Measurements from ENCODE around the gene TECTB. TPM values are rescaled to one million over a fixed set of nuclear protein-coding genes. Genes with fewer than 3 reads are reported as not detected.

Gene TECTB
- total RNA-seq, 1 donor from 2014 or later, result not detected

- Histone ChIP-seq H3K27ac (no peak overlapping the region), H3K4me1 (no peaks in the 10 kb centered on the region), H3K9me3 (no peaks in the 10 kb centered on the region), H3K27me3 (no peaks in the 10 kb centered on the region), H3K4me3 (no peak overlapping the region), H3K36me3 (no peaks in the 10 kb centered on the region)
- DNase-seq (ENCODE audit: low spot score in 2 of 2), result no peak
- no peak for TF ChIP-seq CTCF (IDR thresholded peaks at IDR 0.05)
- intact Hi-C loops (cut with DNase I), result no loop called here
These were observed 6.8 kb downstream of the TECTB start for GRCh38 chr10:112290054-112290373.

- Histone ChIP-seq H3K27me3 (no peaks in the 10 kb centered on the region), H3K4me3 (no peak overlapping the region), H3K27ac (no peak overlapping the region), H3K36me3 (no peaks in the 10 kb centered on the region), H3K4me1 (peaks cover 0 to 8% of the 10 kb centered on the region in 2 donors), H3K9me3 (no peaks in the 10 kb centered on the region)
- DNase-seq (ENCODE audit: low spot score in 2 of 2), result no peak
- intact Hi-C loops (cut with DNase I), result no loop called here
- TF ChIP-seq CTCF (IDR thresholded peaks at IDR 0.05), result no peak
These were observed 11.0 kb downstream of the TECTB start for GRCh38 chr10:112294169-112294568.

- H3K4me1 ChIP-seq, result peaks cover 0 to 8% of the 10 kb centered on the region in 2 donors
- H3K36me3 ChIP-seq, result no peaks in the 10 kb centered on the region
- no peaks in the 10 kb centered on the region for H3K9me3 ChIP-seq
- no peak overlapping the region for H3K4me3 ChIP-seq
- no peaks in the 10 kb centered on the region for H3K27me3 ChIP-seq
- TF ChIP-seq CTCF (IDR thresholded peaks at IDR 0.05), result no peak
- H3K27ac ChIP-seq, result peak overlapping the region; percentile 7 to 21
- no peak for DNase-seq (ENCODE audit: low spot score in 2 of 2)
- intact Hi-C loops (cut with DNase I), result no loop called here
These were observed 12.9 kb downstream of the TECTB start for GRCh38 chr10:112295853-112296830.

- Histone ChIP-seq H3K4me1 (peaks cover 0 to 8% of the 10 kb centered on the region in 2 donors), H3K36me3 (no peaks in the 10 kb centered on the region), H3K9me3 (no peaks in the 10 kb centered on the region), H3K4me3 (no peak overlapping the region), H3K27ac (no peak overlapping the region), H3K27me3 (no peaks in the 10 kb centered on the region)
- TF ChIP-seq CTCF (IDR thresholded peaks at IDR 0.05), result no peak
- no peak for DNase-seq (ENCODE audit: low spot score in 2 of 2)
- intact Hi-C loops (cut with DNase I), result no loop called here
These were observed 13.7 kb downstream of the TECTB start for GRCh38 chr10:112296908-112297331.

- intact Hi-C loops (cut with DNase I), result no loop called here
These were observed 15.4 kb downstream of the TECTB start for GRCh38 chr10:112298581-112298980.

More at GRCh38 chr10:112298581-112298980, 15.4 kb downstream of the TECTB start:
- Histone ChIP-seq H3K27me3 (no peaks in the 10 kb centered on the region), H3K36me3 (no peaks in the 10 kb centered on the region), H3K4me3 (no peak overlapping the region), H3K9me3 (no peaks in the 10 kb centered on the region), H3K27ac (no peak overlapping the region), H3K4me1 (peaks cover 0 to 8% of the 10 kb centered on the region in 2 donors)
- DNase-seq (ENCODE audit: low spot score in 2 of 2), result no peak
- no peak for TF ChIP-seq CTCF (IDR thresholded peaks at IDR 0.05)

Measured in ascending aorta (tissue), 2 donors.